Prostate gland (tissue), 2 donors: ENCODE measurements around the gene NPIPA2. TPM values are rescaled to one million over a fixed set of nuclear protein-coding genes. Genes with fewer than 3 reads are reported as not detected.
"Not testable (repeated sequence)": the region's sequence is repeated elsewhere in the genome, so short reads cannot be mapped to it uniquely, and the experiment has no call there.

Experiments
- DNase-seq: peaks from one replicate; pipeline ENCODE4 v3.0.0-alpha.2; 2019; ENCODE audit warnings: low spot score
- H3K27ac ChIP-seq, 2 donors: fragments of 200-600 bp; sonication (generic); 2 replicates each; pipeline ENCODE4 v1.5.1; 2017 to 2019
- H3K27me3 ChIP-seq: fragments of 200-600 bp; sonication (generic); replicated peaks from 2 replicates; pipeline ENCODE4 v1.5.1; 2019; ENCODE audit not compliant: insufficient read depth
- H3K36me3 ChIP-seq, 2 donors: fragments of 200-600 bp; sonication (generic); 1 replicate in 1 of 2; 2 replicates in 1 of 2; pipeline versions ENCODE4 v1.5.1 to v1.8.1; 2017 to 2019
- H3K4me1 ChIP-seq: fragments of 200-600 bp; sonication (generic); replicated peaks from 2 replicates; pipeline ENCODE4 v1.5.1; 2019
- H3K4me3 ChIP-seq, 2 donors: fragments of 200-600 bp; sonication (generic); 2 replicates each; pipeline ENCODE4 v1.5.1; 2017 to 2019
- H3K9me3 ChIP-seq: fragments of 200-600 bp; sonication (generic); 2 replicates; pipeline ENCODE4 v1.5.1; 2017
- WGBS: methylation state at CpG from one replicate; pipeline ENCODE4 v1.1.5; 2018; 5-methylcytosine and 5-hydroxymethylcytosine counted together
- intact Hi-C: fragments of 100-400 bp; cut with DNase I; formaldehyde crosslinking; loops from one replicate; pipeline ENCODE4 v1.14.2; 2022
- total RNA-seq, 2 donors: library from RNA; depleted of rRNA; stranded (reverse); fragments of >200 nt; gene quantifications; one replicate each; pipeline ENCODE4 v1.1.0, GENCODE V29; 2016

NPIPA2 gene
- total RNA-seq, 2 donors from 2014 or later = 0.80 to 1.4 TPM

- DNase-seq, H3K27me3 ChIP-seq, H3K36me3 ChIP-seq, H3K4me3 ChIP-seq, H3K4me1 ChIP-seq, intact Hi-C loops, H3K27ac ChIP-seq, H3K9me3 ChIP-seq: not testable (repeated sequence)
- no CpG with 5 or more reads among the region's 1 CpG for WGBS
Measured at GRCh38 chr16:14786180-14786579, 43.8 kb downstream of the NPIPA2 start.

DNA sequence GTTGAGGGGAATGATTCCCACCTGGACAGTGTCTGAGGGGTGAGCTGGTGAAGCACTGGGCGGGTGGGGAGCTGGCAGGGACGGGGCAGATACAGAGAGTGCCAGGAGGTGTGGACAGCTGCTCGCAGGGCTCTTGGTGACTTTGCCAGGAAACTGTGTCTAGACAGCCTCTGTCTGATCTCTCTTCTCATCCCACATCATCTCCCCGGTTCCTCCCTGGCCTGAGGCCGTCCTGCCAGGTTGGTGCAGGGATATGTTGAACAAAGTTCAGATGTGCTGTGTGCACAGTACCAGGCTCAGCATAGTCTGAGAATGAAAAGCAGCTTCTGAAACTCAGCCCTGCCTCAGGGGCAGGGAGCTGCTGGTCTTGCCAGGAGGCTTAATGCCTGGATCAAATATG, 47.2 kb downstream of the NPIPA2 start:
- intact Hi-C loops, H3K27me3 ChIP-seq, H3K9me3 ChIP-seq, DNase-seq, H3K4me1 ChIP-seq, H3K4me3 ChIP-seq, H3K36me3 ChIP-seq, H3K27ac ChIP-seq: not testable (repeated sequence)
- no CpG with 5 or more reads among the region's 5 CpGs for WGBS

DNA sequence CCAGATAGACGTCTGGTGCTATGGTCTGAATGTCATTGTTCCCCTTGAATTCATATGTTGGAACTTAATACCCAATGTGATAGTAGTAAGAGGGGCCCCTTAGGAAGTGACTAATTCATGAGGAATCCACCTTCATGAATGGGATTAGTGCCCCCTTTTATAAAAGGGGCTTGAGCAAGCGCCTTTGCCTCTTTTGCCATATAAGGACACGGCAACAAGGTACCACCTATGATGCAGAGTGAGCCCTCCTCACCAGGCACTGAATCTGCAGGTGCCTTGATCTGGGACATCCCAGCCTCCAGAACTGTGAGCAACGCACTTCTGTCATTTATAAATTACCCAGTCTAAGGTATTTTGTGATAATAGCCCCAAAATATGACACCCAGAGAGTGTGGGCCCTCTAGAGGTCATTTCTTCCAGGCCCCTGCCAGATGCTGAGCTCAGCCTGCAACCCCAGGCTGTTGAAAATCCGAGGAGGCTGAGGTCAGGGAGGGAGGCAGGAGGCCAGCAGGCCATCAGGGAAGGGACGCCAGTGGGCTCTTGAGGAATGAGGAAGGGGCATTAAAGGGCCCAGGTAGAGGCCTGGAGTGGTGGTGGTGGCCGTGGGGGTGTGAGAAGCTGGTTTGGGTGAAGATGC, 48.1 kb downstream of the NPIPA2 start:
- DNase-seq, H3K4me1 ChIP-seq, H3K36me3 ChIP-seq, H3K9me3 ChIP-seq, H3K27me3 ChIP-seq, H3K4me3 ChIP-seq, intact Hi-C loops, H3K27ac ChIP-seq: not testable (repeated sequence)
- WGBS = no CpG with 5 or more reads among the region's 7 CpGs

DNA sequence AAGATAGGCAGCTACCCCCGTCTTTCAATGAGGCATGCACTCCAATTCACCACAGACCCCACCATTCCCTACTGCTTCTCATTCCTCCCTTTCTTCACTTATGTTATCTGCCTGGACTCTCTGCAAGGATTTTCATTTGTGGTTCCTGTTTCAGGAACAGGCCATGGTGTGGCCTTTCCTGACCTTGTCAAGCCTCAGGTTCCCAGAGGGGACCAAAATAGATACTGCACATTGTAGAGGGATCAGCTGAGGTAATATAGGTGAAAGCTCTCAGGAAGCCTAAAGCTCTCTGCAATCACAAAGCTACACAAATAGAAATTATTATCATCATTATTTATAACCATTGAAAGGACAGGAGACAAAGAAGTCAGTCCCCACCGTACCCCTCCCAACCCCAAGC, 50.6 kb downstream of the NPIPA2 start:
- H3K36me3 ChIP-seq, DNase-seq, H3K4me1 ChIP-seq, H3K27ac ChIP-seq, H3K27me3 ChIP-seq, H3K9me3 ChIP-seq, H3K4me3 ChIP-seq, intact Hi-C loops: not testable (repeated sequence)
- no CpG with 5 or more reads among the region's 2 CpGs for WGBS

DNA sequence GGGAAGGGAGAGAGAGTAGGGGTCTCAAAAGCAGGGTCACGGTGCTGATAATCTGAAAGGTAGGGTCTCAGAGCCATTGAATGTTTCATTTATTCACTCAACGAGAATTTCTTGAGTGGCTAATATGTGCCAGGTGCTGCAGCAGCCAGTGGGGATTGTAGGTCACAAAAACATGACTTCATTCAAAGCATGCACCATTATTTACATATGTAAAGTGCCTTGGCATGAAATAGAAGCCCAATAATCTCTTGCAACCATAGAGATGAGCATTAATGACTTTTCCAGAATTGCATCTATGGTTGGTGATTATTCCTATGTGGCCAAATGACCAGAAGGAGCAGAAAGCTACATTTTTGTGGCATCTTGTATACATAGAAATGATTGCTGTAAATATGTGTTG, 55.2 kb downstream of the NPIPA2 start:
- no CpG with 5 or more reads among the region's 2 CpGs for WGBS
- H3K27ac ChIP-seq, H3K4me1 ChIP-seq, DNase-seq, intact Hi-C loops, H3K27me3 ChIP-seq, H3K36me3 ChIP-seq, H3K9me3 ChIP-seq, H3K4me3 ChIP-seq: not testable (repeated sequence)

- DNase-seq, H3K36me3 ChIP-seq, intact Hi-C loops, H3K4me1 ChIP-seq, H3K27ac ChIP-seq, H3K4me3 ChIP-seq, H3K27me3 ChIP-seq, H3K9me3 ChIP-seq: not testable (repeated sequence)
- WGBS = no CpG with 5 or more reads among the region's 2 CpGs
Measured at GRCh38 chr16:14803577-14803976, 61.2 kb downstream of the NPIPA2 start.

GRCh38 chr16:14807184-14807678, 64.9 kb downstream of the NPIPA2 start:
- H3K27me3 ChIP-seq, H3K27ac ChIP-seq, H3K4me1 ChIP-seq, H3K9me3 ChIP-seq, H3K4me3 ChIP-seq, DNase-seq, H3K36me3 ChIP-seq, intact Hi-C loops: not testable (repeated sequence)
- 85% methylated on average over 3 of the region's 3 CpGs for WGBS

- intact Hi-C loops, H3K27me3 ChIP-seq, DNase-seq, H3K36me3 ChIP-seq, H3K9me3 ChIP-seq, H3K4me3 ChIP-seq, H3K27ac ChIP-seq, H3K4me1 ChIP-seq: not testable (repeated sequence)
- 68% methylated on average over 2 of the region's 3 CpGs for WGBS
Measured at GRCh38 chr16:14813890-14814289, 71.6 kb downstream of the NPIPA2 start.

Other genes with a start within 250 kb of the NPIPA2 start
- gene PARN, start 112.3 kb upstream of the NPIPA2 start, total RNA-seq = 10 to 100 TPM; 22.4 to 51.2 TPM
- gene BFAR, start 109.6 kb upstream of the NPIPA2 start, total RNA-seq = 10 to 100 TPM; 30.3 to 67.9 TPM
- 1 to 10 TPM in 1 of 2 donors, not detected in 1; 1.5 TPM for gene PLA2G10, start 48.2 kb upstream of the NPIPA2 start, total RNA-seq
- 1 to 10 TPM in 1 of 2 donors, under 1 TPM in 1; 0.80 to 2.2 TPM for gene NPIPA3, start 39.1 kb upstream of the NPIPA2 start, total RNA-seq
- gene NOMO1, start 91.2 kb downstream of the NPIPA2 start, total RNA-seq = 10 to 100 TPM; 34.4 to 69.7 TPM
- gene NPIPA1, start 194.9 kb downstream of the NPIPA2 start, total RNA-seq = 100 to 1,000 TPM in 1 of 2 donors, 10 to 100 TPM in 1; 36.1 to 133 TPM
- 100 to 1,000 TPM; 139 to 189 TPM for gene PDXDC1, start 232.5 kb downstream of the NPIPA2 start, total RNA-seq